NCI-H1105 (cell line): Measurements from ENCODE around the gene IDH3G.
"Not testable (repeated sequence)": the region's sequence is repeated elsewhere in the genome, so short reads cannot be mapped to it uniquely, and the experiment has no call there.

ENCODE experiments used
- DNase-seq: peaks from one replicate; lab custom pipeline; 2025; lab: John Stamatoyannopoulos, UW

The IDH3G gene

GRCh38 chrX:153794018-153794896, at the start of gene IDH3G, which contains the start of gene SSR4:
TSS of gene IDH3G (minus strand) at chrX:153794375. CDS start at chrX:153794326, 49 bp downstream.
TSS of gene SSR4 (plus strand) at chrX:153794668. CDS start at chrX:153794688, 20 bp downstream.
- peak; percentile 98 for DNase-seq

- no peak for DNase-seq
Observed at GRCh38 chrX:153836921-153837320, 42.7 kb upstream of the IDH3G start.

GRCh38 chrX:153832728-153833127, 38.6 kb upstream of the IDH3G start:
- DNase-seq: no peak

- DNase-seq: no peak
Observed at GRCh38 chrX:153831429-153832150, 37.4 kb upstream of the IDH3G start.

- peak; percentile 10 for DNase-seq
Observed at GRCh38 chrX:153830640-153831428, 36.7 kb upstream of the IDH3G start.

- peak; percentile 38 for DNase-seq
Observed at GRCh38 chrX:153829799-153830639, 35.8 kb upstream of the IDH3G start, which contains the start of gene PDZD4. TSS of gene PDZD4 (minus strand) at chrX:153830544. CDS start at chrX:153830298, 246 bp downstream.

GRCh38 chrX:153829549-153829798, 35.3 kb upstream of the IDH3G start:
- DNase-seq: no peak

- no peak for DNase-seq
Observed at GRCh38 chrX:153828723-153829548, 34.8 kb upstream of the IDH3G start.

- no peak for DNase-seq
Observed at GRCh38 chrX:153828308-153828707, 34.1 kb upstream of the IDH3G start.

- no peak for DNase-seq
Observed at GRCh38 chrX:153827903-153828302, 33.7 kb upstream of the IDH3G start.

- no peak for DNase-seq
Observed at GRCh38 chrX:153827016-153827415, 32.8 kb upstream of the IDH3G start.

GRCh38 chrX:153825042-153825441, 30.9 kb upstream of the IDH3G start:
- no peak for DNase-seq

GRCh38 chrX:153824348-153824747, 30.2 kb upstream of the IDH3G start:
- DNase-seq: no peak

- no peak for DNase-seq
Observed at GRCh38 chrX:153821066-153821465, 26.9 kb upstream of the IDH3G start.

GRCh38 chrX:153820601-153821000, 26.4 kb upstream of the IDH3G start:
- DNase-seq: peak; percentile 46

- no peak for DNase-seq
Observed at GRCh38 chrX:153819384-153820040, 25.3 kb upstream of the IDH3G start.

GRCh38 chrX:153818571-153819383, 24.6 kb upstream of the IDH3G start:
- peak; percentile 71 for DNase-seq

GRCh38 chrX:153818064-153818463, 23.9 kb upstream of the IDH3G start:
- DNase-seq: not testable (repeated sequence)
